HUDEP-2 (cell line): ENCODE data around the gene MEFV.
A peak's percentile ranks its signal among the peaks of the same experiment; 100 is the strongest.

Experiments
- DNase-seq, 76 experiments: peaks; one replicate each; lab custom pipeline; 2025; ENCODE audit not compliant: unreplicated experiment in 76 of 76; lab: John Stamatoyannopoulos, UW

The MEFV gene, protein sequence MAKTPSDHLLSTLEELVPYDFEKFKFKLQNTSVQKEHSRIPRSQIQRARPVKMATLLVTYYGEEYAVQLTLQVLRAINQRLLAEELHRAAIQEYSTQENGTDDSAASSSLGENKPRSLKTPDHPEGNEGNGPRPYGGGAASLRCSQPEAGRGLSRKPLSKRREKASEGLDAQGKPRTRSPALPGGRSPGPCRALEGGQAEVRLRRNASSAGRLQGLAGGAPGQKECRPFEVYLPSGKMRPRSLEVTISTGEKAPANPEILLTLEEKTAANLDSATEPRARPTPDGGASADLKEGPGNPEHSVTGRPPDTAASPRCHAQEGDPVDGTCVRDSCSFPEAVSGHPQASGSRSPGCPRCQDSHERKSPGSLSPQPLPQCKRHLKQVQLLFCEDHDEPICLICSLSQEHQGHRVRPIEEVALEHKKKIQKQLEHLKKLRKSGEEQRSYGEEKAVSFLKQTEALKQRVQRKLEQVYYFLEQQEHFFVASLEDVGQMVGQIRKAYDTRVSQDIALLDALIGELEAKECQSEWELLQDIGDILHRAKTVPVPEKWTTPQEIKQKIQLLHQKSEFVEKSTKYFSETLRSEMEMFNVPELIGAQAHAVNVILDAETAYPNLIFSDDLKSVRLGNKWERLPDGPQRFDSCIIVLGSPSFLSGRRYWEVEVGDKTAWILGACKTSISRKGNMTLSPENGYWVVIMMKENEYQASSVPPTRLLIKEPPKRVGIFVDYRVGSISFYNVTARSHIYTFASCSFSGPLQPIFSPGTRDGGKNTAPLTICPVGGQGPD

DNA sequence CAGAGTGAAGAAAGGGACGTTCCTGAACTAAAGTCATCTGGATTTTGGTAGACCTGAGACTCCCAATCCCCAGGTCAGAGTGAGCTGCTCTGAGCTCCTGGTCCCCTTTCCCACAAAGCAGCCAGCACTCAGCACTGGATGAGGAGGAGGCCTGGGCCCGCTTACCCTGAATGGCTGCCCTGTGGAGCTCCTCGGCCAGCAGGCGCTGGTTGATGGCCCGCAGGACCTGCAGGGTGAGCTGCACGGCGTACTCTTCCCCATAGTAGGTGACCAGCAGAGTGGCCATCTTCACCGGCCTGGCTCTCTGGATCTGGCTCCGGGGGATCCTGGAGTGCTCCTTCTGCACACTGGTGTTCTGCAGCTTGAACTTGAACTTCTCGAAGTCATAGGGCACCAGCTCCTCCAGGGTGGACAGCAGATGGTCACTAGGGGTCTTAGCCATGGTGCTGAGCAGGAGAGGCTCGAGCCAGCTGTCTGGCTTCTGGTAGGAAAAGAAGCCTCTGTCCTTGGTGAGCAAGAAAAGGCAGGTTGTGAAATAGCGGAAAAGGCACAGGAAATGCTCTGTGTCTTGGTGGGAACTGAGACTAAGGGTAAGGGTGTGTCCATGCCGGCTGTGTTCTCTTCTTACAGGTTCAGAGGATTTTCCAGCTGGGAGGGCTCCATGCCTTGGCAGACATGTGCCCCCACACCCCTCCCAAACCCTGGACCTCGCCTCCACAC, at the start of gene MEFV:
Gene MEFV (minus strand): TSS at position 488 of the 720 bp plus-strand sequence. CDS start 46 bp downstream, at position 442.
- DNase-seq, result no peak

DNA sequence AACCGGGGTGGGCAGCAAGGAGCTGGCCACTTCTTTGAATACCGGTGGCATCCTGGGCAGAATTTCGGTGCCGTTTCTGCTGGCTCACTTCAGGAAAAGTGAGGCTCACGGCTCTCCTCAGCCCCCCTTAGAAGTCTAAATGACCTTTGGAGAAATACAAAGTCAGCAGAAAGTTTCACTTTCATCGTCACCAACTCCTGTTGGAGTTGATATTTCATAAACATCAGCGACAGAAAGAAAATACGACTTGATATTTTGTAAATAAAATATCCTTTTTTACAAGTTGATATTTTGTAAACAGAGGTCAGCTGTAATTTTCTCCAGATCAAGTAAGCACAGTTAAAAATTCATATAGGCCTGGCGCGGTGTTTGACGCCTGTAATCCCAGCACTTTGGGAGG, 49.6 kb upstream of the MEFV start:
- DNase-seq, result no peak

DNA sequence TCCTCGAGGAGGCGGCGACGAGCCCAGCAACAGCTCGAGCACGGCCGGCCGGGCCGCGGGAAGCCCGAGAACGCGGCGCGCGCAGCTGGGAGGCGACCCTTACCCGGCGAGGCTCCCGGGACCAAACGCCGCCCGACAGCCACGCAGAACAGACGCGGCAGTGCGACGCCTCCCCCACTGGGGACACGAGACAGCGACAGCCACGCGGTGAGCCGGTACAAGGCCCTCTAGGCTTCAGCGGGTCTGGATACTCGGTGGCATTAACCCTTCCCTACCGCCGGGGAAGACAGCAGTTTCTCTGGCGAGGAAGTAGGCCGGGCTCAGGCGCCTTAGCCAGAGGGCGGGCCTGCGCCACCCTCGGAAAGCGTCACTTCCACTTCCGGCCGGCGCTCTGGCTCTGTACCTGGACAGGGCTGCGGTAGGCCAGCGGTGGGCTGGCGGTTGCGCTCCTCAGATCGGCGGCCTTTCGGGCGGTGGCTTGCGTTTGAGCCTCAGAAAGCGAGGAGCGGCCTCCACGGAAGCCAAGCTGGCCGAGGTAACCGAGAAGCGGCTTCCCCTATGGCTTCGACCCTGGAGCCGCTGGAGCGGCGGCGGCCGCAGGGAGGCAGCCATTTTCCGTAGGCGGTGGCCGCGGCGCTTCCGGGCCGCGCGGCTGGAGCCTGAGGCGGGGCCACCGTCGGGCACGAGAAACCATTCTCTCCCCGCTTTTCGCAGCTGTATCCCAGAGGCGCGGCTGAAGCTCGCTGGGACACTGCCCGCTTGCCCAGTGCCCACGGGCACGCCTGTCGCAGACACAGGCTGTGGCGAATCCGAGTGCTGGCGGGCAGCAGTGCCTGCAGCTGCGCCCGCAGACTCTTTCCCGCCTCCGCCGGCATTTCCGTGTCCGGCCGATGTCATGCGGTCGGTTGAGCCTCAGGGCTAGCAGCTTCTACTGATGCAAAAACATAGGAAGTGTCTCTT, 49.0 kb upstream of the MEFV start, which contains the start of the genes TIGD7 and ZNF75A:
Gene TIGD7 (minus strand): TSS at position 322 of the 960 bp plus-strand sequence. CDS start 4,816 bp downstream, outside the sequence.
Gene ZNF75A (plus strand): TSS at position 389 of the 960 bp plus-strand sequence. CDS start 2,932 bp downstream, outside the sequence.
- peak in 75 of 76 experiments; percentile 32 to 89 (median 79) for DNase-seq

DNA sequence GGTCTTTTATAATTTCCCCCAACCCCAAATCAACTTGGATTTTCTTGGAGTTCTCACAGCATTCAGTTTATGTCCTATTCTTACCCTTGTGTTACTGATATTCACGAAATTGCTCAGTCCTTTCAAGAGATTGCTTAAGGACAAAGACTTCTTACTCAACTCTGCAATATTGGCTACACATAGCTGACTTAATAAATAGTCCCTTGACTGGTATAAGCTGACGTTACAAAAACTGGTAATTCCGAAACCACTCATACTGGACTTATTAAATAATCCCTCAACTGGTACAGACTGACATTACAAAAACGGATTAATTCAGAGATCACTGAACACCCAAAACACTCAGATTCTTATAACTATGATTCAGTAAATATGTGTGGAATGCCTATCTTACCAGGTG, 47.9 kb upstream of the MEFV start:
- no peak for DNase-seq

DNA sequence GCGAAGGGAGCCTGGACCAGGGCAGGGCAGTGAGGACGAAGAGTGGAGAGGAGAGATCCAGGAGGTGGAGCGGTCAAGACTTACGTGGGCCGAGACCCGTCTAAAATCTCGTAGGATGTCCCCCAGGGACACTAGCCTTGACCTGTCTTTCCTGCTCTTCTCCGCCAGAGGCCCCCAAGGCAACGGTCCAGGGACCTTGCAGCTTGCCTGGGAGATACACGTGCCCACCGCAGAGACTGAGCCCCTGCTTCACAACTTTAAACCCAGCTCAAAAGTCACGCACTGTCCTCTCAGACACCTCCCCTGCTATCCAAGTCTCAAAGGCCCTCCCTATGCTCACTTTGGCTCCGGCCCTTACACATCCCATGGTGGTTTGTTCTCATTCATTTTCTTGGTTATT, 39.4 kb upstream of the MEFV start:
- no peak for DNase-seq

DNA sequence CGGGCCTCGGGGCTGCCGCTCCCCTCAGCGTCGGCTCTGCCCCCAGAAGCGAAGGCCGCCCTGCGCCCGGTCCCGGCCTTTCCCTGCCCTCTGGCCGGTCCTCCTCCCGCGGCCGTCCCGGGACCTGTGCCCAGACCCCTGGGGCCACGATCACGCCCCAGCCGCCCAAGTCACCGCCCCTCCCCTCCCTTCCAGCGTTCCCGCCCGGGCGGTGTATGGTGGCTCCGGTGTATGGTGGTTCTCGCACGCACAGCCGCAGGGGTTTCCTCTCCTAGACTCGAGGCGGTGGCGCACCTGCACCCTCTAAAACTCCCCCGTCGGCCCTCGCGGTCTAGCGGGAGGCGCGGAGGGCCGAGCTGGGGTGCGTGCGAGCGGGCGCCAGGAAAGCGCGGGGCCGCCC, 38.8 kb upstream of the MEFV start:
- DNase-seq, result no peak

DNA sequence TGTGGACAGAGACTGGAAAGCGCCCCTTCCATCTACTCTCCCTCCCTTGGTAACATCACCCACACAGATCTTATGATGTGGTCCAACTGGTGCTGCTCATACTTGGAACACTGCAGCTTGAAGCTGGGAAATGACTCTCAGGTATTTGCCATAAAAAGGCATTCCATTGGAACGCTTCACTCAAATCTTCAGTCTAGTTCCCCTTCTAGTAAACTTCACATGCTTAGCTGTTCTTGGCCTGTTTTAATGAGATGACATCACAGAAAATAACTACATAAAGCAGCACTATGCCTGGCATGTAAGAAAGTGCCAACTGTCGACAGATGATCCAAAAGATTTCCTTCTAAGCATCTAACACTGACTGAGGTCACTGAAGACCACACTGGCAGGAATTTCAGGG, 36.2 kb upstream of the MEFV start:
- DNase-seq, result no peak

DNA sequence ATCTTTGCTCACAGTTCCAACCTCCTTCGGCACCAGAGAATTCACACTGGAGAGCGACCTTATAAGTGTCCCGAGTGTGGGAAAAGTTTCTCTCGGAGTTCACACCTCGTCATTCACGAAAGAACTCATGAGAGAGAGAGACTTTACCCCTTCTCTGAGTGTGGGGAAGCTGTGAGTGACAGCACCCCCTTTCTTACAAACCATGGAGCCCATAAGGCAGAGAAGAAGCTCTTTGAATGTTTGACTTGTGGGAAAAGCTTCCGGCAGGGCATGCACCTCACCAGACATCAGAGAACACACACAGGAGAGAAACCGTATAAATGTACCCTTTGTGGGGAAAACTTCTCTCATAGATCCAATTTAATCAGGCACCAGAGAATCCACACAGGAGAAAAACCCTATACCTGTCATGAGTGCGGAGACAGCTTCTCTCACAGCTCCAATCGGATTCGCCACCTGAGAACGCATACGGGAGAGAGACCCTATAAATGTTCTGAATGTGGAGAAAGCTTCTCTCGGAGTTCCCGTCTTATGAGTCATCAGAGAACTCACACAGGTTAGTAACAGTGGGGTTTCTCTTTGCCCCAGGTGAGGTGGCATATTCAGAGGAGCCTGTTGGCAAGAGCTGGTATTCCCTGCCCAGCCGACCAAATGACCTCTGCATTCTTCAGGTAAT, 33.7 kb upstream of the MEFV start:
- no peak for DNase-seq

DNA sequence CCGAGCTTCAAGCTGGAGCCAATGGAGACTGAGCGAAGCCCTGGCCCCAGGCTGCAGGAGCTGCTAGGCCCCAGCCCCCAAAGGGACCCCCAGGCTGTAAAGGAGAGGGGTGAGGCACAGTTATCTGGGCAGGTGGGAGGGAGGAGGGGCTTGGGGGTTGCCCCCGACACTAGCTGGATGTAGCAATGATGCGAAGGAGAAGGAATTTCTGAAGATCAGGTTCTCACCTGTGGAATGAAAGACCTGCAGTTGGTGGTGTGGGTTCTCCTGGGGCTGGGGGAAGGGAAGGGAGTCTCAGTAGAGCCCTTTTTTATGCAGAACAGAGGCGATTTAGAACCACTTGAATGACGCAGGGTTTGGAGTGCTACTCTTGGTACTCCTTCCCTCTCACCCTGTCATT, 28.7 kb upstream of the MEFV start:
- no peak for DNase-seq

DNA sequence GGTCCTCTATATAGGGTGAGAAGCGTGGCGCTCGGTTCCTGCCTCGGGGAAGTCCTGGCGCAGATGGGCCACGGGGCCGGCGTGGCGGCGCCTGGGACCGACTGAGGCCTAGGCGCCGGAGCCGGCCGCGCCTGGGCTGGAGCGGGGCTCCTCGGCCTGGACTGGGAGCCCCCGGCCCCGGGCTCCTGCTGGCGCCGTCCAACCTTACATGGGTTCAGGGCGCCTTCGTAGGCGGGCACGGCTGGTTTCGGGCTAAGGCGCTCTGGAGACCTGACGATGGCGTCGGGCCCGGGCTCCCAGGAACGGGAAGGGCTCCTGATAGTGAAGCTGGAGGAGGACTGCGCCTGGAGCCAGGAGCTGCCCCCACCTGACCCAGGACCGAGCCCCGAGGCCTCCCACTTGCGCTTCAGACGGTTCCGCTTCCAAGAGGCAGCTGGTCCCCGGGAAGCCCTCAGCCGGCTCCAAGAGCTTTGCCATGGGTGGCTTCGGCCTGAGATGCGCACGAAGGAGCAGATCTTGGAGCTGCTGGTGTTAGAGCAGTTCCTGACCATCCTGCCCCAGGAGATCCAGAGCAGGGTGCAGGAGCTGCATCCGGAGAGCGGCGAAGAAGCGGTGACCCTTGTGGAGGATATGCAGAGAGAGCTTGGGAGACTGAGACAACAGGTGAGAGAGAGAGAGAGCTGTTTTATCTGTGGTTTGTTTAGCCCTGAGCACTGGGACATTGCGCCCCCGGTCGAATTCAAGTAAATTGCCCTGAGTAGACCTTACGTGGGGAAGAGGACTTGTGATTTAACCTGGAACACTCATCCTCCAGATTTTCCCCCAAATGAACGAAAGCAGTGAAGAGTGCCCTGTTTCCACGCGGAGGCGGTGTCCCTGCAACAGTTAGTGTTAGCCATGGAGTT, 27.4 kb upstream of the MEFV start:
- DNase-seq, result peak in 1 of 76 experiments; percentile 24

DNA sequence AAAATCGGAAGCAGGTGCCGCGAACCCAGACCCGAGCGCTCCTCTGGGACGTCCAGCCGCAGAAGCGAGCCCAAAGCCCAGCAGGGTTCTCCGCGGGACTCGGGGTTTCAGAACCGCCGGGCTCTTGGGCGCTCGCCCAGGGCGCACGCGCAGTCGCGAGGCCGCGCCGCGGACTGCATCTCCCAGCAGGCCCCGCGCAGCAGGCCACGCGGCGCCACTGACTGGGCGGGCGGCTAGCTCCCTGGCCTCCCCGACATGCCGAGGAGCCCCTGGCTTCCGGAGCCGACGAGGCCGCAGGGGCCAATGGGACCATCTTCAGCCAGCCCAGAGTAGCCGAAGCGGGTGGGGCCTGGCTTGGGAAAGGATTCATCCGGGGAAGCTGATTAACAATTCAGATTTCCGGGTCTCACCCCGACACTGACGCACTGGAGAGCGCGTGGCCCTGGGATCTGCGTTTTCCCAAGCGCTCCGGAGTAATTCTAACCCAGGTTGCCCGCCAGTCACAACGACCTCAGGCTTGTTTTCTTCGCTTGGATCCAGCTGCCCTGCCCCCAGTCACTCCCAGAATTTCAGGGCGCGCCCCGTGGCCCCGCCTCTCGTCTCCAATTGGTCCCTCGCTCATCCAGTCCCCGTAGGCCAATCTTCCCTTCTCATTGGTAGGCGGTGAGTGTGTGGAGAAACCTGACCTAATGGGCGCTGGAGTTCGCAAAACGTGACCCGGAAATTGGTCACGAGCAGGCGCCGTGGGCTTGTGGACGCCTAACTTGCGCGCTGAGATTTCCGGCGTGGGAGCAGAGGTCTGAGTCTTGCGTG, 26.5 kb upstream of the MEFV start, which contains the start of gene ZNF263:
Gene ZNF263 (plus strand): TSS at position 762 of the 813 bp plus-strand sequence. CDS start 328 bp downstream, outside the sequence.
- peak; percentile 49 to 97 (median 93) for DNase-seq

DNA sequence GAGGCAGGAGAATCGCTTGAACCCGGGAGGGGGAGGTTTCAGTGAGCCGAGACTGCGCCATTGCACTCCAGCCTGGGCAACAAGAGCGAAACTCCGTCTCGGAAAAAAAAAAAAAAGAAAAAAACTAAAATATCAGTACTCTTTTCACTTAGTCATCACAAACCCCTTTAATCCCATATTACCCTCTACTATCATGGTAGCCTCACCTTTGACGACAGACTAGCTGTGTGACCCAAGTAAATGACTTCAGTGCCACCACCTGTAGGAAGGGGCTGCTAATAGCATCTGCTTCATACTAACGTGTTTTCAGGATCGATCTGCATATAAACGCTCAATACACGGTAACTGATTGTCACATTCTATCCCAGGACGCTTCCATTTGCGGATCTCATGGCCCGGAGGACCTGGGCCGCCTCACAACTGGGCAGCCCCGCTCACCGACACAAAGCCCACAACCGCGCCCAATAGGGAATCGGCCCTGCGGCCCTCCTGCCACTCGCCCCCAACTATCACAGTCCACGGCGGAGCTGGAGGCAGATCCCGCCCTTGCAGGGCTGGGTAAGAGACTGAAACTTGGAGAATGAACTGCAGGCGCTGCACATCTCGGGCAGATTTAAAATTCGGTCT, 25.8 kb upstream of the MEFV start:
- peak in 51 of 76 experiments; percentile 9 to 96 (median 64) for DNase-seq

DNA sequence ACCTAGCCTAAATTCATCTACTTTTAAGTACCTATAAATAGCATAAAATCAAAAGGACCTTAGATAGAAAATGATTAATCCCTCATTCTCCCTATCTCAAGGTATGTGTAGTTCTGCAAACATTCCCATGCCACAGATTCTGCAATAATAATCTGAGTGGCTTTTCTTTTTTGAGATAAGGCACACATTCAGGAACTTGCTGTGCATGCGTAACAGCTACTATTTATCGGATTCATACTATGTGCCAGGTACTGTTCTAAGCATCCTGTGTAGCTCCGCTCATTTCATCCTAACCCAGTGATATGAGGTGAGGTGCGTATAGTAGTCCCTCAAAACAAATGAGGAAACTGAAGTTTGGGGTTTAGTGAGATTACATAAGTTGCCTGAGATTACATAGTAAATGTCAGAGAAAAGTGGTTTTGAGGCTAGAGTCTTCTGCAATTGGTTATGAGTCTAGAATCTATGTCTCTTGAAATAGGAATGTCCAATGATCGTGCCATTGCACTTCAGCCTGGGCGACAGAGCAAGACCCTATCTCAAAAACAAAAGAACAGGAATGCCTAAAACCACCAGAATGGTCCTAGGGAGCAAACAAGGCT, 24.9 kb upstream of the MEFV start:
- DNase-seq, result no peak

DNA sequence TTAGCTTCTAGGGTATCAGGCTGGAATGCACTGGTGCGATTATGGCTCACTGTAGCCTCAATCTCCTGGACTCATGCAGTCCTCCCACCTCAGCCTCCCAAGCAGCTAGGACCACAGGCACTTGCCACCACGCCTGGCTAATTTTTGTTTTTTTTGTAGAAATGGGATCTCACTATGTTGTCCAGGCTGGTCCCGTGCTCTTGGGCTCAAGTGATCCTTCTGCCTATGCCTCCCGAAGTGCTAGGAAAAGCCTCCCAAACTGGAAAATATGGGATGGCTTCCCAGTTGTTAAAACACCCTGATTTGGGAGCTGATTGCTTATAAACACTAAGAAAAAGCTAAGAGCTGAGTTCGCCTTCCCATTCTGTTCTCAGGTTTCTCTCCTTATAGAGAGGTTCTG, 20.2 kb upstream of the MEFV start:
- no peak for DNase-seq

DNA sequence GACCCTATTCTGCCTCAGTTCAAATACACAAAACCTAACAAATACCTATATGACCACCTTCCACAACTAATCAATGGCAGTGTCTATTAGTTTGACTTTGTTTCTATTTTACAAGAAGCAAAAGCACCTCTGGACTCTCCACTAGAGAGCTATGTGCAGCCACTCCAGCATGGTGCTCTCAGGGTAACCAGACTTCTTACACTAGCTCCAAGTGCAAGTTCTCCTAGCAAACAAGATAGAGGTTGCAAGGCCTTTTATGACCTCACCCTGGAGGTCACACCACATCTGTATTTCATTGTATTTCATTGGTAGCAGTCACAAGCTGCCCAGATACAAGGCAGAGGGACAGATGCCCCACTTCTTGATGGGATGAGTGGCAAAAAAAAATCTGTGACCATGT, 18.5 kb upstream of the MEFV start:
- DNase-seq, result no peak

DNA sequence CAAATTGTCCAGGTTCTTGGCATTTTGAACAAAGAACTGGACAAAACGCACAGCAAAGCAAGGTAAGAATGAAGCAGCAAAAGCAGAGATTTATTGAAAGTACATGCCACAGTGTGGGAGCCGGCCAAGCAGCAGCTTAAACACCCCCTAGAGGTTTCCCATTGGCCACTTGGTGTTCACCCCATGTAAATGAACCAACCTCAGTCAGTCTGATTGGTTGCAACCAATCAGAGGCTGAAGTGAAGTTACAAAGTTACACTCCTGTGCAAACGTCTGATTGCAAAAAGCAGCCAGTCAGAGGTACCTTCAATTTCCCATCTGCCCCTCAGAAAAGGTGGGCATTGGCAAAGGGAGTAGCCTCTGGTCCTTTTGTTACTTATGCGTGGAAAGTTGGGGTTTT, 18.1 kb upstream of the MEFV start:
- no peak for DNase-seq
